Embryonic facial prominence (tissue), 1 donor: ENCODE data around the gene MLXIP.
"Not testable (repeated sequence)": the region's sequence is repeated elsewhere in the genome, so short reads cannot be mapped to it uniquely, and the experiment has no call there.

ENCODE experiments used
- DNase-seq: peaks from one replicate; pipeline ENCODE4 v3.0.0-alpha.2; 2016; ENCODE audit errors: extremely low spot score

Gene MLXIP

DNA sequence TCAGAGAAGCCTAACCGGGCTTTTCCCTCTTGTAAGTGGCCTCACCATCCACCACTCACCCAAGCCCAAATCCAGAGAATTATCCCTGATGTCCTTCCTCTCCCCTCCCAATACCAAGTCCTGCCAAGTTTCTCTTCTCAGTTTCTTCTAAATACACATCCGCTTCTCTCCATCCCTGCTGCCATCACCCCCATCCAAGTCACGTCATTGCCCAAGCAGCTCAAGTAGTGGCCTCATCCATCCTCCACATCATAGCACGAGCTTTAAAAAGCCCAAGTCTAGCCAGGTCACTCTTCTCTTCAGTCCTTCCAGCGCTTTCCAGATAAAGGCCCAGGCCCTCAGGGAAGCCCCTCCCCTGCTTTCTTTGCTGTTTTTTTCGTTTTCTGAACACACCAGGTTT lies 70.1 kb downstream of the MLXIP start:
- no peak for DNase-seq

GRCh38 chr12:122150127-122150681 lies 71.6 kb downstream of the MLXIP start:
- DNase-seq = no peak

DNA sequence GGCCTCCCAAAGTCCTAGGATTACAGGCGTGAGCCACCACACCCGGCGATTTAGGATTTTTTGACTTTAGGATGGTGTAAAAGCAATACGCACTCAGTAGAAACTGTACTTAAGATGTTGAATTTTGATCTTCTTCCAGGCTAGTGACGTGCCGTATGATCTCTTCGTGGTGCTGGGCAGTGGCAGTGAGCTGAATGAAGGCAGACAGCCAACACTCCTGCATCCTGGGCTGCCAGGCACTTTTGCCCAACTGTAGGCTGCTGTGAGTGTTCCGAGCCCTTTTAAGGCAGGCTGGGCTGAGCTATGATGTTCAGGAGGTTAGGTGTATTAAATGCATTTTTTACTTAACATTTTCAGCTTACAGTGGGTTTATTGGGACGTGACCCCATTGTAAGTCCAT lies 74.2 kb downstream of the MLXIP start:
- no peak for DNase-seq

GRCh38 chr12:122155705-122156104 lies 77.1 kb downstream of the MLXIP start:
- no peak for DNase-seq

DNA sequence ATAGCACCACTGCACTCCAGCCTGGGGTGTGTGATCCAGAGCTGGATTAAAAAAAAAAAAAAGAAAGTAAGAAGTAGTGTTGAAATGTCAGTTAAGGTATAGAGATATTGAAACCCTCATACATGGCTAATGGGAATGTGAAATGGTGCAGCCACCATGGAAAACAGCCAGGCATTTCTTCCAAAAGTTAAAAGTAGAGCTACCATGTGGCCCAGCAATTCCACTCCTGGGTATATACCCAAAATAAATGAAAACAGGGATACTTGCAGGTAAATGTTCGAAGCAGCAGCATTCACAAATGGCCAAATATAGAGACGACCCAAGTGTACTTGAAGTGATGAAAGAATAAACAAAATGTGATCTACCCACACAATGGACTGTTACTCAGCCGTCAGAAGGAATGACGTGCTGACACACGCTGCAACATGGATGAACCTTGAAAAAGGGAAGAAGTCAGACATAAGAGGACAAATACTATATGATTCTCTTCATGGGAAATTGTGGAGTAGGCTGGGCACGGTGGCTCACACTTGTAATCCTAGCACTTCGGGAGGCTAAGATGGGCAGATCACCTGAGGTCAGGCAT lies 80.2 kb downstream of the MLXIP start:
- no peak for DNase-seq

- DNase-seq = no peak
Measured at GRCh38 chr12:122159882-122160281, 81.3 kb downstream of the MLXIP start.

DNA sequence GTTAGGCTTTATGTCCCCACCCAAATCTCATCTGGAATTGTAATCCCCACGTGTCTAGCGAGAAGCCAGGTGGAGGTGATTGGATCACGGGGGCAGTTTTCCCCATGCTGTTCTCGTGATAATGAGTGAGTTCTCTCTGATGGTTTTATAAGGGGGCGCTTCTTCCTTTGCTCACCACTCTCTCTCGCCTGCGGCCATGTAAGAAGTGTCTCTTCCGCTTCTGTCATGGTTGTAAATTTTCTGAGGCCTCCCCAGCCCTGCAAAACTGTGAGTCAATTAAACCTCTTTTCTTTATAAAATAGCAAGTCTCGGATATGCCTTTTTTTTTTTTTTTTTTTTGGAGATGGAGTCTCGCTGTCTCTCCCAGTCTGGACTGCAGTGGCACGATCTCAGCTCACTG lies 82.2 kb downstream of the MLXIP start:
- no peak for DNase-seq

GRCh38 chr12:122161682-122162081 lies 83.1 kb downstream of the MLXIP start:
- DNase-seq = no peak

GRCh38 chr12:122162976-122163375 lies 84.4 kb downstream of the MLXIP start:
- no peak for DNase-seq

DNA sequence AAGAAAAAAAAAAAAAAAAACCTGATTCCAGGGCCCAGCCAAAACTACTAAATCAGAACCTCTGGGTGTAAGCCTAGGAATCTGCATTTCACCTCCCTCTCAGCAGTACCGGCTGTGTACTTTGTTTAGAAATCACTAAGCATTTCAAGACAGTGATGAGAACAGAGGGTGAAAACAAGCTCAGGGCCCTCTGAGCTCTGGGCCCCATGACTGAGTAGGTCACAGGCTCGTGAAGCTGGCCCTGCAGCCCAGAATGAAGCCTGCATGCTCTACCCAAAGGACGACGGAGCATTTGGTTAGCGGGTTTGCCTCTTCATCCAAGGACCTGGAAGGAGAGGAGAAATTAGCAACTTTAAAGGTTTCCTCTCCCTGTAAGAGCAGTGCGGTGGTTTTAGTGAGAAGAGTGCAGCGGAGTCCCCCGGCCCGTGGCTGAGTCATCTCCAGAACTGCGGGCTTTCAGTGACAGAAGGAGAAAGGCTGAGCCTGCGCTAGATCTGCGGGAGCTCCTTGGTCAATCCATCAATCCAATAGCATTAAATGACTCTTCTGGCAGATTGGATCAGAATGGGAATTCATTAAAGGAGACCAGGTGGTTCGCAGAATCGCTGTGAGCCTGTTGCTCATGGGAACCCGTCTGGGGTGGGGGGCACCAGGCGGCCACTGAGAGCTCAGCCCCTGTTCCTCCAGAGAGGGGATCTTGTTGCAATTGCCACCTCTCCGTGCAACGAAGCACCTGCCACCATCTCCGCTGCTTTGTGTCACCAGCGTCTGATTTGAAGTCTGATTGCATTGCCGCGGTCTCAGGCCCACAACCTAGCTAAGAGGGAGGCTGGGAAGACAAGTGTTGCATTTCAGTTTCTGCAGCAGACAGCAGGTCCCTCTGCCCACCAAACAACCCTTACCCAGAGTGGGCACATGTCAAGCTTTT lies 88.1 kb downstream of the MLXIP start:
- no peak for DNase-seq

DNA sequence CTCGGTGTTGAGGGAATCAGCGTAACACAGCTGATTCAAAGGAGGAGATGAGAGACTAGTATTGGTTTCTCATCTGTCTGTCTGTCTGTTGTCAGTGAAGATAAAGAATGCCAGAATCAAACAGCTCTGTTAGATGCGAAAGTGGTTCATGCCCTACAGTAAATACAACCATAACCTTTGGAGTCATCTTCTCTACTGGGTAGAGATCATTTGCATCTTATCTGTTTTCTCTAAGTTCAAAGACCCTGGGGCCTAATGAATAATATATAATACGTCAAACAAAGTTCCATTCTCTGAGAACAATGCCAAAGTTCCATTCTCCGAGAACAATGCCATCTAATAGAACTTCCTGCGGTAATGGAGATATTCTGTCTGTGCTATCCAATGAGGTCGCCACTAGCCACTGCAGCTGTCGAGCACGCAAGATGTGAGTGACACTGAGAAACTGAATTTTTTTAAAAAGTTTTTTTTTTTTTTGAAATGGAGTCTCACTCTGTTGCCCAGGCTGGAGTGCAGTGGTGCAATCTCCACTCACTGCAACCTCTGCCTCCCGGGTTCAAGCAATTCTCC lies 88.9 kb downstream of the MLXIP start:
- no peak for DNase-seq

DNA sequence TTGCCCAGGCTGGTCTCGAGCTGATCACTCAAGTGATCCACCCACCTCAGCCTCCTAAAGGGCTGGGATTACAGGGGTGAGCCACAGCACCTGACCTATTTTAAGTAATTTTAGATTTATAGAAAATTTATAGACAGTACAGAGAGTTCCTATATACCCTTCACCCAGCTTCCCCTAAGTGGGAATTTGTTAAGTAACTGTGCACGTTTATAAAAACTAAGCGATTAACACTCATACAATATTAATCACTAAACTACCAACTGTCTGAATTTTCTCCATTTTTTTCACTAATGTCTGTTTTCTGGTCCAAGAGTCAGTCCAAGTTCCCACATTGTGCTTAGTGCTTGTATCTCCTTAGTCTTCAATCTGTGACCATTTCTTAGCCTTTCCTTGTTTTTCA lies 89.9 kb downstream of the MLXIP start:
- DNase-seq = no peak

GRCh38 chr12:122171399-122171798 lies 92.8 kb downstream of the MLXIP start:
- DNase-seq = no peak

DNA sequence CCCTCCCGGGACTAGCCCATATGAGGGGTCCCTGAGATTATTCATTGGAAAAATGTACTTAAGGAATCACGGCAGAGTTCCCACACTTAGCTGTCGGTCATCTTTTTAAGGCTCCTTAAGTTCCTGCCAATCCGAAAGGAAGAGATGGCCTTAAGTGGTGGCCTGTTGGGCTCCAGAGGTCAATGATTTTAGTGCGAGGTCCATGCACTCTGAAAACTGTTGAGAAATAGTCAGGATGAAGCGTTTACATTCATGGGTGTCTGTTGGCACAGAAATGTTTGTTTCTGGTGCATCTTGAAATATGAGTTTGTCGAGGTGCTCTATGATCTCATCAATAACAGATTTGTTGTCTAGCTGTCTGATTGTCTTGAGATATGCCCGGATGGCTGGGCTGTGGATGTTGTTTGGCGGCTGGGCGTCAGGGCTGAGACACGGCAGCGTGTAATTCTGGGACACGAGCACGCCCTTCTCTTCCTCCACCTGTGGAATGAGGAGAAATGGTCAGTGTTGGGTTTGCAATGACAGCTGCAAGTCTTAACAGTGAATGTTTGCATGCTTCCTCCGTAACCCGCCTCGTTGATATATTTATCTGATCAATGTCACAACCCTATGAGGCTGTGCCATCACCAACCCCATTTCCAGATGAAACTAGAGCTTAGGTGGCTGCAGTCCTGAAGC lies 93.8 kb downstream of the MLXIP start:
- DNase-seq = no peak

DNA sequence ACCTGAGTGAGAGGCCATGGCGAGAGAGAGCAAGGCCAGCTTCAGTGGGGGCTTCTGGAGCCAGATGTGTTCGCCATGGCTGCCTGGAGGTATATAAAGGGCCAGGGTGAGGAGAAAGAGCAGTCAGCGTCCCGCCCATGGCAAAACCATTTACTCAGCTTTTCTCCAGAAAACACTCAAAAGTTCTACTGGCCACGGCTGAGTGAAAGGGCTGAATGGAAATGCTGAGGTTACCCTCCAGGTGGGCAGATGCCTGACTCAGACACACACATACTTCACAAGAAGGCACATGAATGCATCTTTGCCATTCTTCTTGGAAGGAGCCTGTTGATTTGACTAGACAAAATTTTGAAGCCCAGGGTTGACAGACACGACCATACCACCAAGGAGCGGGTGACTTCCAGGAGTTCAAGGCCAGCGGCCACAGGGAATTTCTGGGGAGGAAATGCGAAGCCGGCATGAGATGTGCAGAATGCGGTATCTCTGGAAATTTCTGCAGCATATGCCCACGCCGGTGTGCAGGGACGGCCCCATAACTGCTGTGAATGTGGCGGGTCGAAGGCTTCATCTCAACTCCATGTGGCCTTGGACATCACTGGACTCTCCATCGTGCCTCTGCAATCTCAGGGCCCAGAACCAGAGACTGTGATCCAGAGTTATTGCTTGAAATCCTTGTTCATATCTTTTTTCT lies 95.7 kb downstream of the MLXIP start, which contains the start of gene IL31:
IL31 (minus strand) TSS at position 67 of the 691 bp plus-strand sequence; CDS start at position 18, 49 bp downstream.
- DNase-seq = no peak

DNA sequence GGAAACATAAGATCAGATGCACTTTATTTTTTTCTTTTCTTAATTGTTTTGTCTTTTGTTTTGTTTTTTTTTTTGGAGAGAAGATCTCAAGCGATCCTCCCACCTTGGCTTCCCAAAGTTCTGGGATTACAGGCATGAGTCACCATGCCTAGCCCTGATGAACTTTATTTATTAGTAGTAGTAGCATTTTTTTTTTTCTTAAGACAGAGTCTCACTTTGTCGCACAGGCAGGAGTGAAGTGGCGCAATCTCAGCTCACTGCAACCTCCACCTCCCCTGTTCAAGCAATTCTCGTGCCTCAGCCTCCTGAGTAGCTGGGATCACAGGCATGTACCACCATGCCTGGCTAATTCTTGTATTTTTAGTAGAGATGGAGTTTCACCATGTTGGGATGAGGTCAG lies 97.9 kb downstream of the MLXIP start:
- not testable (repeated sequence) for DNase-seq

- DNase-seq = no peak
Measured at GRCh38 chr12:122182887-122183587, 104.5 kb downstream of the MLXIP start, which contains the start of gene LRRC43. Gene LRRC43, plus strand, starts transcription at chr12:122183123. Its CDS starts 22 bp downstream, at chr12:122183145.

DNA sequence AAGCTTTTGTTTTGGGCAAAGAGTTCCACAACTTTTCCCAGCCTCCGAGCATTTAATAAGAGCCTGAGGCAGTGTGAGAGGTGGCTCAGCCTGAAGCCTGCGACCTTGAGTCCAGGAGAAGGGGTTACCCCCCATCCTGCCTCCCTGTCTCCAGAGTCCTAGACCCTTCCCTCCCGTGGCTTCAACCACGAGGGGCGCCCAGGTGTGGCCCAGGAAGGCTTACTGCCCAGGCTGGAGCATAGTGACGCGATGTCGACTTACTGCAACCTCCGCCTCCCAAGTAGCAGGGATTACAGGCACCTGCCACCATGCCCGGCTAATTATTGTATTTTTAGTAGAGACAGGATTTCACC lies 105.0 kb downstream of the MLXIP start:
- DNase-seq = no peak

GRCh38 chr12:122184517-122184916 lies 106.0 kb downstream of the MLXIP start:
- no peak for DNase-seq

GRCh38 chr12:122185079-122185478 lies 106.5 kb downstream of the MLXIP start:
- no peak for DNase-seq
